ENCODE results near the gene AP4B1. TPM values are rescaled to one million over a fixed set of nuclear protein-coding genes. Genes with fewer than 3 reads are reported as not detected.
A peak's percentile ranks its signal among the peaks of the same experiment; 100 is the strongest.

Gene AP4B1
- total RNA-seq, 5 donors from 2014 or later (not counting 1 experiment from before 2014, with no cell fraction given): 57.8 to 66.4 (median 61.5) TPM

GRCh38 chr1:113942527-113942926 lies 37.9 kb upstream of the AP4B1 start:
- H3K4me1 ChIP-seq (ENCODE audit: control insufficient read depth in 1 of 2, extremely low read depth in 1 of 2, insufficient read depth in 2 of 2, low read length in 2 of 2): peaks cover 55 to 61% of the 10 kb centered on the region in 2 experiments
- no peak overlapping the region for H3K4me3 ChIP-seq (ENCODE audit: control insufficient read depth in 1 of 2, extremely low read depth in 1 of 2, low read length in 1 of 2)
- peaks cover 4 to 22% of the 10 kb centered on the region in 2 donors for H3K36me3 ChIP-seq (ENCODE audit: control insufficient read depth in 2 of 2, extremely low read depth in 1 of 2, insufficient read depth in 1 of 2, low read length in 1 of 2)
- peaks cover 32% of the 10 kb centered on the region for H3K36me3 Mint-ChIP-seq
- DNase-seq (no peak), ATAC-seq (replicated peaks in 1 of 4) (no peak)
- H3K27ac Mint-ChIP-seq: peak overlapping the region; percentile 50 to 64
- H3K27me3 ChIP-seq (replicated peaks in 1 of 2; ENCODE audit: control insufficient read depth in 2 of 2, extremely low read depth in 1 of 2, insufficient read depth in 2 of 2, low read length in 1 of 2): no peaks in the 10 kb centered on the region
- ChIA-PET CTCF (interaction anchor here (0.8 to 1.0 kb wide), 3 partner anchors 10 to 15 kb away, joined by 3 to 4 read pairs (median 3); no protein-coding TSS in a partner anchor), POLR2A (interaction anchor here (0.5 to 6.1 kb wide), 4 partner anchors 8 to 13 kb away, joined by 3 to 86 read pairs (median 22); partner anchors contain the start of gene HIPK1 (in 1 of the 2))
- H3K4me1 Mint-ChIP-seq: peaks cover 80 to 83% (median 82%) of the 10 kb centered on the region in 3 donors
- H3K27me3 Mint-ChIP-seq: no peaks in the 10 kb centered on the region
- no peaks in the 10 kb centered on the region for H3K9me3 ChIP-seq
- peak overlapping the region in 1 of 3 donors; percentile 52 for H3K4me3 Mint-ChIP-seq
- no peaks in the 10 kb centered on the region for H3K9me3 Mint-ChIP-seq
- no peak overlapping the region for H3K27ac ChIP-seq (ENCODE audit: low read length)

GRCh38 chr1:113941245-113941559 lies 36.6 kb upstream of the AP4B1 start:
- H3K27ac ChIP-seq (ENCODE audit: low read length): peak overlapping the region; percentile 68
- DNase-seq (no peak), ATAC-seq (replicated peaks in 1 of 4) (peak in 2 of 4 experiments; percentile 4 to 10)
- H3K27me3 ChIP-seq (replicated peaks in 1 of 2; ENCODE audit: control insufficient read depth in 2 of 2, extremely low read depth in 1 of 2, insufficient read depth in 2 of 2, low read length in 1 of 2): no peaks in the 10 kb centered on the region
- Mint-ChIP-seq H3K27me3 (no peaks in the 10 kb centered on the region), H3K9me3 (no peaks in the 10 kb centered on the region), H3K36me3 (peaks cover 36% of the 10 kb centered on the region), H3K27ac (peak overlapping the region; percentile 92 to 98), H3K4me1 (peaks cover 80 to 82% (median 82%) of the 10 kb centered on the region in 3 donors), H3K4me3 (peak overlapping the region; percentile 69 to 90 (median 77))
- H3K9me3 ChIP-seq: no peaks in the 10 kb centered on the region
- CTCF ChIA-PET: interaction anchor here (1.5 to 2.8 kb wide), 2 partner anchors 8 to 10 kb away, joined by 5 to 23 read pairs; no protein-coding TSS in a partner anchor
- H3K4me1 ChIP-seq (ENCODE audit: control insufficient read depth in 1 of 2, extremely low read depth in 1 of 2, insufficient read depth in 2 of 2, low read length in 2 of 2): peaks cover 54 to 58% of the 10 kb centered on the region in 2 experiments
- POLR2A ChIA-PET: interaction anchor here (0.7 to 6.1 kb wide), 5 partner anchors 8 to 14 kb away, joined by 3 to 86 read pairs (median 6); partner anchors contain the start of gene HIPK1 (in 1 of the 2)
- WGBS (ENCODE audit: insufficient coverage): 64% methylated on average over 3 of the region's 7 CpGs
- peaks cover 4 to 22% of the 10 kb centered on the region in 2 donors for H3K36me3 ChIP-seq (ENCODE audit: control insufficient read depth in 2 of 2, extremely low read depth in 1 of 2, insufficient read depth in 1 of 2, low read length in 1 of 2)
- H3K4me3 ChIP-seq (ENCODE audit: control insufficient read depth in 1 of 2, extremely low read depth in 1 of 2, low read length in 1 of 2): no peak overlapping the region

GRCh38 chr1:113940365-113941244 lies 36.0 kb upstream of the AP4B1 start:
- peak overlapping the region; percentile 68 for H3K27ac ChIP-seq (ENCODE audit: low read length)
- no peaks in the 10 kb centered on the region for H3K27me3 Mint-ChIP-seq
- WGBS (ENCODE audit: insufficient coverage): 30% methylated on average over 5 of the region's 16 CpGs
- peak overlapping the region; percentile 69 to 90 (median 77) for H3K4me3 Mint-ChIP-seq
- POLR2A ChIA-PET: interaction anchor here (0.5 to 6.1 kb wide), 7 partner anchors 7 to 36 kb away, joined by 3 to 86 read pairs (median 4); partner anchors contain the start of genes AP4B1 (in 1 of the 2) and HIPK1 (in 1 of the 2)
- no peaks in the 10 kb centered on the region for H3K9me3 Mint-ChIP-seq
- H3K4me1 Mint-ChIP-seq: peaks cover 80 to 82% (median 81%) of the 10 kb centered on the region in 3 donors
- H3K36me3 ChIP-seq (ENCODE audit: control insufficient read depth in 2 of 2, extremely low read depth in 1 of 2, insufficient read depth in 1 of 2, low read length in 1 of 2): peaks cover 4 to 22% of the 10 kb centered on the region in 2 donors
- H3K36me3 Mint-ChIP-seq: peaks cover 33% of the 10 kb centered on the region
- ATAC-seq (replicated peaks in 1 of 4) (peak; percentile 64 to 72 (median 65)), DNase-seq (peak in 30 of 35 experiments; percentile 11 to 73 (median 30))
- peak overlapping the region; percentile 92 to 98 for H3K27ac Mint-ChIP-seq
- peak overlapping the region in 1 of 2 donors; percentile 53 for H3K4me3 ChIP-seq (ENCODE audit: control insufficient read depth in 1 of 2, extremely low read depth in 1 of 2, low read length in 1 of 2)
- CTCF ChIA-PET: interaction anchor here (0.5 to 2.8 kb wide), 5 partner anchors 8 to 12 kb away, joined by 4 to 23 read pairs (median 4); partner anchors contain the start of gene HIPK1 (in 1 of the 2)
- no peaks in the 10 kb centered on the region for H3K27me3 ChIP-seq (replicated peaks in 1 of 2; ENCODE audit: control insufficient read depth in 2 of 2, extremely low read depth in 1 of 2, insufficient read depth in 2 of 2, low read length in 1 of 2)
- H3K4me1 ChIP-seq (ENCODE audit: control insufficient read depth in 1 of 2, extremely low read depth in 1 of 2, insufficient read depth in 2 of 2, low read length in 2 of 2): peaks cover 50 to 52% of the 10 kb centered on the region in 2 experiments
- H3K9me3 ChIP-seq: no peaks in the 10 kb centered on the region

- no peak overlapping the region for H3K4me3 ChIP-seq (ENCODE audit: control insufficient read depth in 1 of 2, extremely low read depth in 1 of 2, low read length in 1 of 2)
- H3K27ac ChIP-seq (ENCODE audit: low read length): peak overlapping the region; percentile 68
- no peaks in the 10 kb centered on the region for H3K9me3 ChIP-seq
- DNase-seq (no peak), ATAC-seq (replicated peaks in 1 of 4) (no peak)
- no peaks in the 10 kb centered on the region for H3K27me3 ChIP-seq (replicated peaks in 1 of 2; ENCODE audit: control insufficient read depth in 2 of 2, extremely low read depth in 1 of 2, insufficient read depth in 2 of 2, low read length in 1 of 2)
- CTCF ChIA-PET: interaction anchor here in 1 of 2 donors (0.6 to 1.2 kb wide), 5 partner anchors 8 to 532 kb away, joined by 3 to 5 read pairs (median 4); no protein-coding TSS in a partner anchor
- H3K36me3 ChIP-seq (ENCODE audit: control insufficient read depth in 2 of 2, extremely low read depth in 1 of 2, insufficient read depth in 1 of 2, low read length in 1 of 2): peaks cover 4 to 14% of the 10 kb centered on the region in 2 donors
- Mint-ChIP-seq H3K4me3 (peak overlapping the region in 1 of 3 donors; percentile 90), H3K27me3 (no peaks in the 10 kb centered on the region), H3K36me3 (peaks cover 32% of the 10 kb centered on the region), H3K4me1 (peaks cover 86 to 87% (median 86%) of the 10 kb centered on the region in 3 donors), H3K27ac (peak overlapping the region; percentile 88 to 90), H3K9me3 (no peaks in the 10 kb centered on the region)
- 75% methylated on average over 4 of the region's 5 CpGs for WGBS (ENCODE audit: insufficient coverage)
- POLR2A ChIA-PET: interaction anchor here (0.5 to 1.3 kb wide), 9 partner anchors 9 to 550 kb away, joined by 3 to 7 read pairs (median 4); no protein-coding TSS in a partner anchor
- peaks cover 60 to 66% of the 10 kb centered on the region in 2 experiments for H3K4me1 ChIP-seq (ENCODE audit: control insufficient read depth in 1 of 2, extremely low read depth in 1 of 2, insufficient read depth in 2 of 2, low read length in 2 of 2)
Observed at GRCh38 chr1:113938192-113938591, 33.6 kb upstream of the AP4B1 start.

- Histone ChIP-seq H3K36me3 (ENCODE audit: control insufficient read depth in 2 of 2, extremely low read depth in 1 of 2, insufficient read depth in 1 of 2, low read length in 1 of 2) (peaks cover 4 to 10% of the 10 kb centered on the region in 2 donors), H3K27me3 (replicated peaks in 1 of 2; ENCODE audit: control insufficient read depth in 2 of 2, extremely low read depth in 1 of 2, insufficient read depth in 2 of 2, low read length in 1 of 2) (no peaks in the 10 kb centered on the region), H3K4me1 (ENCODE audit: control insufficient read depth in 1 of 2, extremely low read depth in 1 of 2, insufficient read depth in 2 of 2, low read length in 2 of 2) (peaks cover 65 to 73% of the 10 kb centered on the region in 2 experiments), H3K4me3 (ENCODE audit: control insufficient read depth in 1 of 2, extremely low read depth in 1 of 2, low read length in 1 of 2) (no peak overlapping the region), H3K27ac (ENCODE audit: low read length) (no peak overlapping the region), H3K9me3 (no peaks in the 10 kb centered on the region)
- H3K27ac Mint-ChIP-seq: peak overlapping the region; percentile 88 to 90
- WGBS (ENCODE audit: insufficient coverage): no CpG with 5 or more reads among the region's 1 CpG
- peaks cover 35% of the 10 kb centered on the region for H3K36me3 Mint-ChIP-seq
- CTCF ChIA-PET: interaction anchor here in 1 of 2 donors (0.6 to 1.4 kb wide), 3 partner anchors 9 to 26 kb away, joined by 3 to 6 read pairs (median 3); no protein-coding TSS in a partner anchor
- H3K4me1 Mint-ChIP-seq: peaks cover 88 to 92% (median 90%) of the 10 kb centered on the region in 3 donors
- H3K9me3 Mint-ChIP-seq: no peaks in the 10 kb centered on the region
- ATAC-seq (replicated peaks in 1 of 4) (peak in 3 of 4 experiments; percentile 24 to 39 (median 24)), DNase-seq (peak in 1 of 35 experiments; percentile 33)
- no peaks in the 10 kb centered on the region for H3K27me3 Mint-ChIP-seq
- POLR2A ChIA-PET: interaction anchor here (0.8 to 9.2 kb wide), 2 partner anchors 10 to 68 kb away, joined by 3 to 221 read pairs; no protein-coding TSS in a partner anchor
- H3K4me3 Mint-ChIP-seq: peak overlapping the region; percentile 39 to 90 (median 53)
Observed at GRCh38 chr1:113937146-113937545, 32.5 kb upstream of the AP4B1 start.
